DOHH2 (cell line): ENCODE data around the gene UTS2B.

Experiments
- H3F3A ChIP-seq: fragments of 200-600 bp; sonication (generic), shearing (Covaris generic); 2 replicates; pipeline ENCODE4 v1.6.0; 2016; ENCODE audit warnings: antibody characterized with exemption, mild to moderate bottlenecking; ENCODE audit not compliant: control insufficient read depth, insufficient read depth
- H3K27ac ChIP-seq: fragments of 200-600 bp; sonication (generic); 2 replicates; pipeline ENCODE4 v1.5.1; 2014; ENCODE audit warnings: low read depth, mild to moderate bottlenecking, low read length, moderate library complexity
- H3K27me3 ChIP-seq: fragments of 200-600 bp; sonication (generic); 2 replicates; pipeline ENCODE4 v1.6.1; 2014; ENCODE audit warnings: mild to moderate bottlenecking, low read length, mixed read lengths; ENCODE audit not compliant: control insufficient read depth
- H3K36me3 ChIP-seq: fragments of 200-600 bp; sonication (generic); 2 replicates; pipeline ENCODE4 v1.6.1; 2014; ENCODE audit warnings: mild to moderate bottlenecking, low read length, moderate library complexity, mixed read lengths; ENCODE audit not compliant: control insufficient read depth
- H3K4me1 ChIP-seq: fragments of 200-600 bp; sonication (generic); 2 replicates; pipeline ENCODE4 v1.6.1; 2014; ENCODE audit warnings: mild to moderate bottlenecking, low read length, mixed read lengths; ENCODE audit not compliant: control insufficient read depth
- H3K4me2 ChIP-seq: fragments of 200-600 bp; sonication (generic); 2 replicates; pipeline ENCODE4 v1.6.0; 2014; ENCODE audit warnings: mild to moderate bottlenecking, low read length, moderate library complexity
- H3K4me3 ChIP-seq: fragments of 200-600 bp; sonication (generic); 2 replicates; pipeline ENCODE4 v1.5.1; 2014; ENCODE audit warnings: mild to moderate bottlenecking, low read length, mixed read lengths
- H3K79me2 ChIP-seq: fragments of 200-600 bp; sonication (generic); 2 replicates; pipeline ENCODE4 v1.6.1; 2014; ENCODE audit warnings: mild to moderate bottlenecking, low read length, mixed read lengths; ENCODE audit not compliant: control insufficient read depth
- H3K9me2 ChIP-seq: fragments of 200-600 bp; sonication (generic); replicated peaks from 2 replicates; pipeline ENCODE4 v1.6.1; 2014; ENCODE audit warnings: mild to moderate bottlenecking, low read length, mixed read lengths; ENCODE audit not compliant: control insufficient read depth
- H3K9me3 ChIP-seq: fragments of 200-600 bp; sonication (generic); 2 replicates; pipeline ENCODE4 v1.6.1; 2014; ENCODE audit warnings: antibody characterized with exemption, low read length, mixed read lengths; ENCODE audit not compliant: control insufficient read depth, insufficient read depth
- H4K20me1 ChIP-seq: fragments of 200-600 bp; sonication (generic); 2 replicates; pipeline ENCODE4 v1.6.0; 2014; ENCODE audit warnings: low read depth, mild to moderate bottlenecking, antibody characterized with exemption, low read length, moderate library complexity; ENCODE audit not compliant: control insufficient read depth, insufficient read depth
- CTCF ChIP-seq: fragments of 200-600 bp; sonication (generic); IDR thresholded peaks from one replicate; pipeline ENCODE4 v1.5.1; 2014; ENCODE audit warnings: antibody characterized with exemption, mild to moderate bottlenecking, low read depth, low read length; ENCODE audit not compliant: poor library complexity, severe bottlenecking
- EZH2phosphoT487 ChIP-seq: fragments of 200-600 bp; sonication (generic); IDR thresholded peaks from 2 replicates; pipeline ENCODE4 v1.6.1; 2017; ENCODE audit warnings: borderline replicate concordance, mild to moderate bottlenecking, antibody characterized with exemption, low read length, moderate library complexity, mixed read lengths

UTS2B gene

DNA sequence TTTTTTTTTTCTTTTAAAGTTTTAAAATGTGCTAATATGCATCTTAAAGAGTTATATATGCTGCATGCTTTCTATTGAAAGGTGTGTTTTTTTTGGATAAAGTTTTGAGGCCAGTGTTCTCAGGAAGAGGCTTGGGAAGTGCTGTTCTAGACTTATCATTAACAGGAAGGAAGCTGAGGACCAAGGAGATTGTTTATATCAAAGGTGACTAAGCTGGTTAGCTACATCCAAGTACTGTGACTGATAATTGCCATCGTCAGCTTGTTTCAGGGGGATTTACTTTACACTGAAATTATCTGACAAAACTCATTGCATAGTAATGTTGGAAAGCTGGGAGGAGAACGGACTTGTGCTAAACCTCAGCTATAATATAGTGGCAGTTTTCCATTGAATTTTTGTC, 36.3 kb upstream of the UTS2B start:
- no peaks in the 10 kb centered on the region for H3F3A ChIP-seq
- H3K9me3 ChIP-seq: no peaks in the 10 kb centered on the region
- no peak for TF ChIP-seq CTCF
- no peak for TF ChIP-seq EZH2phosphoT487
- H3K4me1 ChIP-seq: peaks cover under 1% of the 10 kb centered on the region; the same call in 1 of the 2 replicates
- no peaks in the 10 kb centered on the region for H3K79me2 ChIP-seq
- no peak overlapping the region for H3K4me3 ChIP-seq
- peaks cover 33% of the 10 kb centered on the region for H3K36me3 ChIP-seq
- H3K4me2 ChIP-seq: no peak overlapping the region
- no peaks in the 10 kb centered on the region for H3K9me2 ChIP-seq
- H3K27ac ChIP-seq: no peak overlapping the region
- H4K20me1 ChIP-seq: no peaks in the 10 kb centered on the region
- no peaks in the 10 kb centered on the region for H3K27me3 ChIP-seq

- no peaks in the 10 kb centered on the region for H3K9me2 ChIP-seq
- no peak overlapping the region for H3K4me2 ChIP-seq
- no peaks in the 10 kb centered on the region for H3F3A ChIP-seq
- no peaks in the 10 kb centered on the region for H3K79me2 ChIP-seq
- H3K27ac ChIP-seq: no peak overlapping the region
- no peaks in the 10 kb centered on the region for H3K4me1 ChIP-seq
- no peak overlapping the region for H3K4me3 ChIP-seq
- H4K20me1 ChIP-seq: no peaks in the 10 kb centered on the region
- H3K9me3 ChIP-seq: no peaks in the 10 kb centered on the region
- H3K27me3 ChIP-seq: no peaks in the 10 kb centered on the region
- H3K36me3 ChIP-seq: peaks cover 36% of the 10 kb centered on the region
- TF ChIP-seq CTCF (no peak), EZH2phosphoT487 (no peak)
These were observed 32.9 kb upstream of the UTS2B start for GRCh38 chr3:191363221-191363620.

DNA sequence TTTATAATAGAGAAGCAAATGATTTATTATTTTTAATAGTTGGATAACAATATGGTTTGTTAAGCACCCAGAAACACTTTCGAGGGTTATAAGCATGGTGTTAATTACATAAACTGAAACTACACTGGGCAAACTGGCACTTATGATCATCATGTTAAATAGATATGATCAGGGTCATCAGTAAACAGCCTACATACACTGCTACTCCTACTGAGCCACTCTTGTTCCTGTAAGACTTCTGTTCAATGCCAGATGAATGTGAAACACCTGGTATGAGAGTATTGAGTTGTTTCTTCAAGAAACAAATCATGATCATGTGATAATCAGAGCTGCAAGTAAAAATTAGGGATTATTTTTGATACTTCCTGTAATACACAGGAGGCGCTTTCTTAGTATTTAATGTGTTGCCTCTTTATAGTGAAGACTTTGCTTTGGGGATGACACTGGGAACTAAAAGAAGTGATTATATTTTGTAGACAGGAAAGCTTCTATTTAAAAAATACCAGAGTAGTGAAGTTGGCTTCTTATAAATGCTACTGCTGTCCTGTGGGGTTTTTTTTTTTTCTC, 32.3 kb upstream of the UTS2B start:
- H3K4me1 ChIP-seq: no peaks in the 10 kb centered on the region
- H3K27ac ChIP-seq: no peak overlapping the region
- H4K20me1 ChIP-seq: no peaks in the 10 kb centered on the region
- H3K9me2 ChIP-seq: no peaks in the 10 kb centered on the region
- H3K9me3 ChIP-seq: no peaks in the 10 kb centered on the region
- H3K27me3 ChIP-seq: no peaks in the 10 kb centered on the region
- H3K36me3 ChIP-seq: peaks cover 41% of the 10 kb centered on the region
- no peaks in the 10 kb centered on the region for H3K79me2 ChIP-seq
- TF ChIP-seq CTCF (no peak), EZH2phosphoT487 (no peak)
- H3F3A ChIP-seq: no peaks in the 10 kb centered on the region
- H3K4me2 ChIP-seq: no peak overlapping the region
- no peak overlapping the region for H3K4me3 ChIP-seq
